Central memory CD4-positive, alpha-beta T cell (primary cell): Measurements from ENCODE around the gene C11orf86.
"Not testable (repeated sequence)": the region's sequence is repeated elsewhere in the genome, so short reads cannot be mapped to it uniquely, and the experiment has no call there.

Source experiments
- DNase-seq: peaks from one replicate; pipeline ENCODE4 v3.0.0; 2022
- total RNA-seq, 3 experiments: gene quantifications; one replicate each; lab custom pipeline; 2026; lab: John Stamatoyannopoulos, UW

Gene C11orf86
- total RNA-seq = 0 reads per million in 3 experiments

- no peak for DNase-seq
Observed at GRCh38 chr11:66974724-66975404, at the start of gene C11orf86. C11orf86 (plus strand) TSS chr11:66975304; CDS start chr11:66975363, 59 bp downstream.

GRCh38 chr11:66929753-66930152 is 45.4 kb upstream of the C11orf86 start:
- DNase-seq = no peak

GRCh38 chr11:66932543-66932942 is 42.6 kb upstream of the C11orf86 start:
- DNase-seq = no peak

- DNase-seq = no peak
Observed at GRCh38 chr11:66933531-66933930, 41.6 kb upstream of the C11orf86 start.

GRCh38 chr11:66934950-66935779 is 39.9 kb upstream of the C11orf86 start:
- no peak for DNase-seq

- DNase-seq = no peak
Observed at GRCh38 chr11:66936311-66936711, 38.8 kb upstream of the C11orf86 start.

- DNase-seq = no peak
Observed at GRCh38 chr11:66937193-66937733, 37.8 kb upstream of the C11orf86 start.

GRCh38 chr11:66938582-66939135 is 36.4 kb upstream of the C11orf86 start:
- no peak for DNase-seq

- DNase-seq = no peak
Observed at GRCh38 chr11:66950112-66950535, 25.0 kb upstream of the C11orf86 start.

- no peak for DNase-seq
Observed at GRCh38 chr11:66951135-66951534, 24.0 kb upstream of the C11orf86 start.

GRCh38 chr11:66951927-66952337 is 23.2 kb upstream of the C11orf86 start:
- DNase-seq = no peak

- no peak for DNase-seq
Observed at GRCh38 chr11:66953081-66953833, 21.8 kb upstream of the C11orf86 start.

GRCh38 chr11:66956689-66957290 is 18.3 kb upstream of the C11orf86 start:
- DNase-seq = no peak

- no peak for DNase-seq
Observed at GRCh38 chr11:66957971-66958231, 17.2 kb upstream of the C11orf86 start.

- peak; percentile 97 for DNase-seq
Observed at GRCh38 chr11:66958232-66958955, 16.7 kb upstream of the C11orf86 start, which contains the start of gene PC. PC (minus strand) TSS chr11:66958383; CDS start chr11:66872159, 86,224 bp downstream.

GRCh38 chr11:66958956-66959274 is 16.2 kb upstream of the C11orf86 start:
- DNase-seq = no peak

- not testable (repeated sequence) for DNase-seq
Observed at GRCh38 chr11:66961691-66962213, 13.4 kb upstream of the C11orf86 start.

GRCh38 chr11:66962247-66962646 is 12.9 kb upstream of the C11orf86 start:
- no peak for DNase-seq

- no peak for DNase-seq
Observed at GRCh38 chr11:66962801-66963200, 12.3 kb upstream of the C11orf86 start.

- DNase-seq = no peak
Observed at GRCh38 chr11:66964495-66964894, 10.6 kb upstream of the C11orf86 start.

GRCh38 chr11:66966351-66966750 is 8.8 kb upstream of the C11orf86 start:
- DNase-seq = no peak
